ENCODE results near the gene STX2. TPM values are rescaled to one million over a fixed set of nuclear protein-coding genes. Genes with fewer than 3 reads are reported as not detected.
"Not testable (repeated sequence)": the region's sequence is repeated elsewhere in the genome, so short reads cannot be mapped to it uniquely, and the experiment has no call there.

Gene STX2
- total RNA-seq, 1 donor from 2014 or later = 33.0 TPM

- no peak for TF ChIP-seq CTCF (IDR thresholded peaks at IDR 0.05; ENCODE audit: insufficient read depth, low read depth, low read length)
- no peak for TF ChIP-seq EZH2 (IDR thresholded peaks at IDR 0.05; ENCODE audit: insufficient read depth, low read length)
- Histone ChIP-seq H3K36me3 (ENCODE audit: insufficient read depth, low read length) (no peaks in the 10 kb centered on the region), H3K9me3 (ENCODE audit: insufficient read depth, low read depth, low read length) (no peaks in the 10 kb centered on the region), H3K9ac (ENCODE audit: low read length) (no peak overlapping the region), H4K20me1 (ENCODE audit: insufficient read depth, low read length) (no peaks in the 10 kb centered on the region), H3K79me2 (ENCODE audit: insufficient read depth, low read length) (no peaks in the 10 kb centered on the region), H3K4me3 (ENCODE audit: insufficient read depth, low read depth, low read length) (no peak overlapping the region), H2AFZ (ENCODE audit: low read depth, low read length) (no peak overlapping the region), H3K4me2 (ENCODE audit: low read length) (no peak overlapping the region), H3K4me1 (ENCODE audit: insufficient read depth, low read length) (peaks cover 5% of the 10 kb centered on the region), H3K27me3 (ENCODE audit: insufficient read depth, low read length) (peaks cover 8% of the 10 kb centered on the region), H3K27ac (ENCODE audit: low read depth, low read length) (no peak overlapping the region)
- Mint-ChIP-seq H3K27ac (ENCODE audit: unreplicated experiment) (no peak overlapping the region), H3K4me1 (ENCODE audit: low read depth, unreplicated experiment) (peaks cover 8% of the 10 kb centered on the region), H3K27me3 (ENCODE audit: low read depth, unreplicated experiment) (no peaks in the 10 kb centered on the region), H3K4me3 (ENCODE audit: unreplicated experiment) (no peak overlapping the region), H3K36me3 (ENCODE audit: low read depth, unreplicated experiment) (no peaks in the 10 kb centered on the region), H3K9me3 (ENCODE audit: unreplicated experiment) (peaks cover 1% of the 10 kb centered on the region)
- no peak for FAIRE-seq
- DNase-seq (ENCODE audit: low read depth) = no peak
These were observed 10.7 kb upstream of the STX2 start for GRCh38 chr12:130849561-130850417.

- not testable (repeated sequence) for H3K9ac ChIP-seq (ENCODE audit: low read length); H3K27ac Mint-ChIP-seq (ENCODE audit: unreplicated experiment); H3K79me2 ChIP-seq (ENCODE audit: insufficient read depth, low read length); FAIRE-seq; H3K27me3 Mint-ChIP-seq (ENCODE audit: low read depth, unreplicated experiment); H3K9me3 ChIP-seq (ENCODE audit: insufficient read depth, low read depth, low read length); H3K4me3 Mint-ChIP-seq (ENCODE audit: unreplicated experiment); H3K36me3 Mint-ChIP-seq (ENCODE audit: low read depth, unreplicated experiment); H3K36me3 ChIP-seq (ENCODE audit: insufficient read depth, low read length); H3K4me1 Mint-ChIP-seq (ENCODE audit: low read depth, unreplicated experiment); H3K27ac ChIP-seq (ENCODE audit: low read depth, low read length); H3K4me1 ChIP-seq (ENCODE audit: insufficient read depth, low read length); H2AFZ ChIP-seq (ENCODE audit: low read depth, low read length); H3K27me3 ChIP-seq (ENCODE audit: insufficient read depth, low read length); H3K4me3 ChIP-seq (ENCODE audit: insufficient read depth, low read depth, low read length); DNase-seq (ENCODE audit: low read depth); H4K20me1 ChIP-seq (ENCODE audit: insufficient read depth, low read length); H3K9me3 Mint-ChIP-seq (ENCODE audit: unreplicated experiment); H3K4me2 ChIP-seq (ENCODE audit: low read length)
These were observed 9.8 kb upstream of the STX2 start for GRCh38 chr12:130848785-130849305.

DNA sequence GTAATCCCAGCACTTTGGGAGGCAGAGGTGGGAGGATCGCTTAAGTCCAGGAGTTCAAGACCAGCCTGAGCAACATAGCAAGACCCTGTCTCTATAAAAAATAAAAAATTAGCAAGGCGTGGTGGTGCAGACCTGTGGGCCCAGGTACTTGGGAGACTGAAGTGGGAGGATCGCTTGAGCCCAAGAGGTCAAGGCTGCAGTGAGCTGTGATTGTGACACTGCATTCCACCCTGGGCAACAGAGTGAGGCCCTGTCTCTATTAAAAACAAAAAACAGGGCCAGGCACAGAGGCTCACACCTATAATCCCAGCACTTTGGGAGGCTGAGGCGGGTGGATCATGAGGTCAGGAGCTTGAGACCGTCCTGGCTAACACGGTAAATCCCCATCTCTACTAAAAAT lies 9.1 kb upstream of the STX2 start:
- H3K79me2 ChIP-seq (ENCODE audit: insufficient read depth, low read length); H3K27me3 Mint-ChIP-seq (ENCODE audit: low read depth, unreplicated experiment); H3K4me3 Mint-ChIP-seq (ENCODE audit: unreplicated experiment); H3K4me2 ChIP-seq (ENCODE audit: low read length); H3K27ac ChIP-seq (ENCODE audit: low read depth, low read length); H3K4me1 Mint-ChIP-seq (ENCODE audit: low read depth, unreplicated experiment); FAIRE-seq; H3K9me3 Mint-ChIP-seq (ENCODE audit: unreplicated experiment); H2AFZ ChIP-seq (ENCODE audit: low read depth, low read length); H3K9me3 ChIP-seq (ENCODE audit: insufficient read depth, low read depth, low read length); H4K20me1 ChIP-seq (ENCODE audit: insufficient read depth, low read length); DNase-seq (ENCODE audit: low read depth); H3K36me3 Mint-ChIP-seq (ENCODE audit: low read depth, unreplicated experiment); H3K4me1 ChIP-seq (ENCODE audit: insufficient read depth, low read length); H3K9ac ChIP-seq (ENCODE audit: low read length); H3K27me3 ChIP-seq (ENCODE audit: insufficient read depth, low read length); H3K36me3 ChIP-seq (ENCODE audit: insufficient read depth, low read length); H3K27ac Mint-ChIP-seq (ENCODE audit: unreplicated experiment); H3K4me3 ChIP-seq (ENCODE audit: insufficient read depth, low read depth, low read length): not testable (repeated sequence)
